RWPE2 (cell line): ENCODE measurements around the gene BMS1.
A peak's percentile ranks its signal among the peaks of the same experiment; 100 is the strongest.
"Not testable (repeated sequence)": the region's sequence is repeated elsewhere in the genome, so short reads cannot be mapped to it uniquely, and the experiment has no call there.

Experiments
- ATAC-seq: fragments of 200-7000 bp; cut with Tn5 transposase; 3 replicates; pipeline ENCODE4 v1.9.1; 2021; ENCODE audit warnings: low read depth
- DNase-seq: peaks from one replicate; pipeline ENCODE4 v3.0.0-alpha.2; 2020; ENCODE audit warnings: low spot score
- H3K27ac ChIP-seq: fragments of 450-650 bp; 2 replicates; pipeline ENCODE4 v1.5.1; 2017; ENCODE audit warnings: mild to moderate bottlenecking; ENCODE audit not compliant: poor library complexity, severe bottlenecking
- H3K27me3 ChIP-seq: fragments of 250-450 bp; sonication (Bioruptor Pico); 2 replicates; pipeline ENCODE4 v1.5.1; 2021; ENCODE audit warnings: mild to moderate bottlenecking, moderate library complexity; ENCODE audit not compliant: insufficient read depth, poor library complexity, severe bottlenecking
- H3K36me3 ChIP-seq: fragments of 250-450 bp; sonication (Bioruptor Pico); 2 replicates; pipeline ENCODE4 v1.5.1; 2020; ENCODE audit warnings: low read depth, mild to moderate bottlenecking, moderate library complexity
- H3K4me1 ChIP-seq: fragments of 250-450 bp; sonication (Bioruptor Pico); 2 replicates; pipeline ENCODE4 v1.5.1; 2021; ENCODE audit warnings: mild to moderate bottlenecking, moderate library complexity; ENCODE audit not compliant: insufficient read depth, poor library complexity, severe bottlenecking
- H3K4me3 ChIP-seq: fragments of 250-450 bp; sonication (Bioruptor Pico); 2 replicates; pipeline ENCODE4 v1.5.1; 2021; ENCODE audit warnings: mild to moderate bottlenecking, moderate library complexity; ENCODE audit not compliant: severe bottlenecking
- H3K9me3 ChIP-seq: fragments of 250-450 bp; sonication (Bioruptor Pico); 2 replicates; pipeline ENCODE4 v1.5.1; 2021; ENCODE audit warnings: mild to moderate bottlenecking, moderate library complexity; ENCODE audit not compliant: severe bottlenecking
- TF ChIP-seq, protein P1 (sequence below): fragments of 450-650 bp; IDR thresholded peaks from one replicate; pipeline ENCODE4 v1.5.1; 2017; ENCODE audit warnings: mild to moderate bottlenecking, moderate library complexity; ENCODE audit not compliant: poor library complexity, severe bottlenecking

Gene BMS1

DNA sequence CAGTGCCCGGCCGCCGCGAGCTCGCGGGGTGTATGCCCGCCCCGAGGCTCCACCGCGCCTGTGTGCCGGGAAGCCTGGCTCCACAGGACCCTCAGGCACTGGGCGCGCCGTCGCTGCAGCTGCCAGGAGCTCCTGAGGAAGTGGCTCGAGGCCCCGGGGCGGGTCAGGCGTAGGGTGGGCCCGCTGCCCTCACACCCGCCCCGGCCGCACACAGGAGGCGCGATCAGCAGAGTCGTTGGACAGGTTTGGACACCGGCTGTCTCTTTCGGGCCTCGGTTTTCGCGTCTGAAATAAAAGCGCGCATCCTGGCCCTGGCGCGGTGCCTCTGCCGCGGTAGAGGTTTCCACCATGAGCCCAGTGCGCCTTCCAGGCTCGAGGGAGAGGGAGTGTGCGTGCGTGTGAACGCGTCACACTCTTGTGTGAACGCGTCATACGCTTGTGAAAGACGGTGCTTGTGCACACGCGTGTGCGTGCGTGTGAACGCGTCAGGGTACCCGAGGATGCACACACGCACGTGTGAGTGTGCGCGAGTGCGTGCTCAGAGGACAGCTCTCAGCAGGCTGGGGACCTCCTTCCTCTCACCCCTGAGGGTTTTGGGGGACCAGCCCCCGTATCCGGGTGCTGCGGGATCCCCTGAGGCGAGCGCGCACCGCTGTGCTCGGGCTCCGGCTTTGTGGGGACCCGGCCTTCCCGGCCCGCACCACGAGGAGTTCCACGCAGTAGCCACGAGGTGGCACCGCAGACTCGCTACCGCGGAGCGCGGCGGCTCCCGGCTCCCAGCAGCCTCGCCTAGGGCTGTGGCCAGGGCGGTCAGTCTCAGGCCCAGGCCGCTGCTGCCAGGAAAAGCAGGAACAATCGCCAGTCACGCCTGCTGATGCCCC, 83.8 kb downstream of the BMS1 start:
- Histone ChIP-seq H3K4me1 (no peaks in the 10 kb centered on the region), H3K4me3 (peak overlapping the region; percentile 12), H3K9me3 (no peaks in the 10 kb centered on the region), H3K36me3 (no peaks in the 10 kb centered on the region), H3K27me3 (no peaks in the 10 kb centered on the region), H3K27ac (no peak overlapping the region)
- no peak for DNase-seq
- ATAC-seq, result peak; percentile 98
- TF ChIP-seq, protein P1, sequence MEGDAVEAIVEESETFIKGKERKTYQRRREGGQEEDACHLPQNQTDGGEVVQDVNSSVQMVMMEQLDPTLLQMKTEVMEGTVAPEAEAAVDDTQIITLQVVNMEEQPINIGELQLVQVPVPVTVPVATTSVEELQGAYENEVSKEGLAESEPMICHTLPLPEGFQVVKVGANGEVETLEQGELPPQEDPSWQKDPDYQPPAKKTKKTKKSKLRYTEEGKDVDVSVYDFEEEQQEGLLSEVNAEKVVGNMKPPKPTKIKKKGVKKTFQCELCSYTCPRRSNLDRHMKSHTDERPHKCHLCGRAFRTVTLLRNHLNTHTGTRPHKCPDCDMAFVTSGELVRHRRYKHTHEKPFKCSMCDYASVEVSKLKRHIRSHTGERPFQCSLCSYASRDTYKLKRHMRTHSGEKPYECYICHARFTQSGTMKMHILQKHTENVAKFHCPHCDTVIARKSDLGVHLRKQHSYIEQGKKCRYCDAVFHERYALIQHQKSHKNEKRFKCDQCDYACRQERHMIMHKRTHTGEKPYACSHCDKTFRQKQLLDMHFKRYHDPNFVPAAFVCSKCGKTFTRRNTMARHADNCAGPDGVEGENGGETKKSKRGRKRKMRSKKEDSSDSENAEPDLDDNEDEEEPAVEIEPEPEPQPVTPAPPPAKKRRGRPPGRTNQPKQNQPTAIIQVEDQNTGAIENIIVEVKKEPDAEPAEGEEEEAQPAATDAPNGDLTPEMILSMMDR, result peak; percentile 75

DNA sequence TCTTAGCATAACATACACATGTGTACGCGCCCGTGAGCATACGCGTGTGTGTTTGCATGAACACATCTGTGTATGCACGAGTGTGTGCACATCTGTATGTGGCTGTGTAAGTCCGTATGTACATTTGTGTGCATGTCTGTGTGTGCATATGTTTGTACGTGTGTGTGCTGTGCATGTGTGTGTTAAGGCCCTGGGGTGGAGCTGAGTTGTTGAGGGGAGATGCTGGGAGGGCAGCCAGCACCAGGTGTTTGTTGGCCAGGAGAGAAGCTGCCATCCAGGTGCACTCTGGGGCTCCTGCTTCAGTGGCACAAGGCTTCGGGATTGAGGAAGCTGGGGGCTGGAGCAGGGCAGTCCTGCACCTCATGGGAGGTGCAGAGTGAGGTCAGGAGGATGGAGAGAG, 85.0 kb downstream of the BMS1 start:
- DNase-seq, result no peak
- ATAC-seq, result no peak
- Histone ChIP-seq H3K4me3 (no peak overlapping the region), H3K9me3 (no peaks in the 10 kb centered on the region), H3K27ac (no peak overlapping the region), H3K4me1 (no peaks in the 10 kb centered on the region), H3K36me3 (no peaks in the 10 kb centered on the region), H3K27me3 (no peaks in the 10 kb centered on the region)
- TF ChIP-seq, protein P1, result no peak

DNA sequence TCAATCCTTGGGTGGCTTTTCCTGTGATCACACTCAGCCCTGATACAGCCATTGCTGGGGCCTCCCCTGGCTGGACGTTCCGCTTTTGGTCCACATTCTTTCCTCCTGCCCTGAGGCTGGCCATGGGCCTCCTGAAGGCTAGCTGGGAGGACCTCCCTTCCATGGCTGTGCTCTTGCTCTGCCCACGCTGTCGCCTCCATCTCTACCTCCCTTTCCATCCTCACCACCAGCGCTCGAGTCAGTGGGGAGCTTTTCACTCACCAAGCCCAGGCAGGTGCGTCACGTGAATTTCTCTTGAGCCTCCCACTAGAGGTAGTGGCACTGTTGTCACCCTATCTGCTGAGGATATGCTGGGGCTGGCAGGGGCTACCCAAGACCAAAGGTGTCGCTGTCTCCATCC, 85.9 kb downstream of the BMS1 start:
- DNase-seq (no peak), ATAC-seq (no peak)
- Histone ChIP-seq H3K27ac (no peak overlapping the region), H3K4me3 (no peak overlapping the region), H3K36me3 (no peaks in the 10 kb centered on the region), H3K4me1 (no peaks in the 10 kb centered on the region), H3K27me3 (no peaks in the 10 kb centered on the region), H3K9me3 (no peaks in the 10 kb centered on the region)
- TF ChIP-seq, protein P1, result no peak

DNA sequence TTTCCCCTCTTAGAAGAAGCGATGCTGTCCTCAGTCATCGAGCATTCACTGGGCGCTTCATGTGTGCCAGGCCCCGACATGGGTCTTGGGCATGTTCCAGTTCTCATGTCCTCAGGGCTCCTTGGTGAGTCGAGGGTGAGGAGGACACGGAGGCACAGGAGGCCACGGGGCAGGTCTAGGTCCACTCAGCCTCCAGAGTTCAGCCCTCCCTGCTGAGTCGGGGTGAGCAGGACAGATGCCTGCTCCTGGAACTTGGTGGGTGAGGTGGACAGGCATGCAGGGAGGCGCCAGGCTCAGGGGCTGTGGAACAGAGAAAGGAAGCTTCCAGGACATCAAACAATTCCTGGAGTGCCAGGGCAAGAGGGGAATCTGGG, 87.4 kb downstream of the BMS1 start:
- no peaks in the 10 kb centered on the region for H3K4me1 ChIP-seq
- TF ChIP-seq, protein P1, result no peak
- no peak for DNase-seq
- no peaks in the 10 kb centered on the region for H3K9me3 ChIP-seq
- no peak overlapping the region for H3K27ac ChIP-seq
- no peaks in the 10 kb centered on the region for H3K27me3 ChIP-seq
- no peaks in the 10 kb centered on the region for H3K36me3 ChIP-seq
- no peak overlapping the region for H3K4me3 ChIP-seq
- no peak for ATAC-seq

DNA sequence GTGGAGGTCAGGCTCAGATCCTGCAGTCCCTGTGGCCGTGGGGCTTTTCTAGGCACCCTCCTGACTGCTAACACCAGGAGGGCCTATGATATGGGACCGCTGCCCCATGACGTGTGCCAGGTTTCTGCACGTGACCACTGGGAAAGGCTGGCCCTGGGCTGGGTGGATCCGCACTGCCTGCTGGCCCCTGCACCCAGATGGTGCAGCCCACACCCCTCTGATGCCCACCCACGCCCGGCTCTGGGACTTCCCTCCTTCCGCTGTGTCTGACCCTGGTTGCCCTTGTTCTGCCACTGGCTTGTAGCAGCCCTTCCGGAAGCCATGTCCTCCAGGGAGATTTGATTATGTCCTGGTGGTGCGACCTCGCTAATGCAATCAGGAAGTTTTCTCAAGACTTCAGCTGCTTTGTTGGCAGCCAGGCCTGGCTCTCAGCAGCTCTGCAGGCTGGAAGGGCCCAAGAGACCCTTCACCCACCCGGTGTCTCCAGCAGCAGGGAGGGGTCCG, 88.6 kb downstream of the BMS1 start:
- H3K9me3 ChIP-seq, H3K36me3 ChIP-seq, H3K27me3 ChIP-seq, ATAC-seq, H3K4me1 ChIP-seq, H3K4me3 ChIP-seq, H3K27ac ChIP-seq, DNase-seq: not testable (repeated sequence)
